ENCODE data around the gene EXOC6B. TPM values are rescaled to one million over a fixed set of nuclear protein-coding genes. Genes with fewer than 3 reads are reported as not detected.

EXOC6B gene
- polyA plus RNA-seq (2012; ENCODE audit: low read depth, missing spikeins), result 0.94 TPM

GRCh38 chr2:72825257-72826155 lies at the start of gene EXOC6B:
Gene EXOC6B (minus strand): TSS chr2:72826033.
- no peak for TF ChIP-seq POLR2A (IDR thresholded peaks at IDR 0.05; ENCODE audit: low read depth, low read length)
- TF ChIP-seq PAX5 (IDR thresholded peaks at IDR 0.05; ENCODE audit: insufficient read depth, low read length, severe bottlenecking), result no peak
- DNase-seq (ENCODE audit: insufficient read length, low spot score), result peak; percentile 62
- FAIRE-seq, result peak; percentile 76

- no peak for TF ChIP-seq TAF1 (IDR thresholded peaks at IDR 0.05; ENCODE audit: low read depth, low read length)
- no peak for TF ChIP-seq POU2F2 (IDR thresholded peaks at IDR 0.05; ENCODE audit: low read depth, low read length)
- TF ChIP-seq SPI1 (IDR thresholded peaks at IDR 0.05; ENCODE audit: low read depth, low read length), result no peak
- TF ChIP-seq POLR2AphosphoS5 (IDR thresholded peaks at IDR 0.05; ENCODE audit: low read depth, low read length), result no peak
- no peak for TF ChIP-seq PAX5 (IDR thresholded peaks at IDR 0.05; ENCODE audit: insufficient read depth, low read length, severe bottlenecking)
- no peak for TF ChIP-seq POLR2A (IDR thresholded peaks at IDR 0.05; ENCODE audit: low read depth, low read length)
- FAIRE-seq (no peak), DNase-seq (ENCODE audit: insufficient read length, low spot score) (no peak)
These were observed 46.0 kb upstream of the EXOC6B start for GRCh38 chr2:72871880-72872279.

GRCh38 chr2:72871060-72871459 lies 45.2 kb upstream of the EXOC6B start:
- FAIRE-seq (no peak), DNase-seq (ENCODE audit: insufficient read length, low spot score) (no peak)
- TF ChIP-seq POLR2A (IDR thresholded peaks at IDR 0.05; ENCODE audit: low read depth, low read length) (no peak), SPI1 (IDR thresholded peaks at IDR 0.05; ENCODE audit: low read depth, low read length) (no peak), POU2F2 (IDR thresholded peaks at IDR 0.05; ENCODE audit: low read depth, low read length) (no peak), TAF1 (IDR thresholded peaks at IDR 0.05; ENCODE audit: low read depth, low read length) (no peak)

DNA sequence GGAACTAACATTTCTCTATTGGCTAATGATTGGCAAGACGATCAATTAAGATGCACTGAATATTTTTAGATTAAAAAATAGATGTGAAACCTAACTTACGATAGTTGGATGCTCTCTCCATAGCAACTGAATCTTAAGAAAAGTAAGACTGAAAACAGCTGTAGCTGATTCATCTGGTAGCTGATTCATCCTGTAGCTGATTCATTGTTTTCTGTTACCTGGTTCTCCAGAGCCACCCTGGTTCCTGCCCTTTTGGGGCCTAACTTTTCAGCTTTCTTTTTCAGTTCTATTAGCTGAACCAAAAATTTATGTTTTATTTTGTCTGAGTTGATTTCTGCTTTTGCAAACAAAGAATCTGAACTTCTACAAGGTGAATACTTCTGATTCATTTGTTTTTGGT lies 38.7 kb upstream of the EXOC6B start:
- TF ChIP-seq SPI1 (IDR thresholded peaks at IDR 0.05; ENCODE audit: low read depth, low read length) (no peak), TAF1 (IDR thresholded peaks at IDR 0.05; ENCODE audit: low read depth, low read length) (no peak), PAX5 (IDR thresholded peaks at IDR 0.05; ENCODE audit: insufficient read depth, low read length, severe bottlenecking) (no peak), POLR2A (IDR thresholded peaks at IDR 0.05; ENCODE audit: low read depth, low read length) (no peak), POU2F2 (IDR thresholded peaks at IDR 0.05; ENCODE audit: low read depth, low read length) (no peak)
- DNase-seq (ENCODE audit: insufficient read length, low spot score) (no peak), FAIRE-seq (no peak)

DNA sequence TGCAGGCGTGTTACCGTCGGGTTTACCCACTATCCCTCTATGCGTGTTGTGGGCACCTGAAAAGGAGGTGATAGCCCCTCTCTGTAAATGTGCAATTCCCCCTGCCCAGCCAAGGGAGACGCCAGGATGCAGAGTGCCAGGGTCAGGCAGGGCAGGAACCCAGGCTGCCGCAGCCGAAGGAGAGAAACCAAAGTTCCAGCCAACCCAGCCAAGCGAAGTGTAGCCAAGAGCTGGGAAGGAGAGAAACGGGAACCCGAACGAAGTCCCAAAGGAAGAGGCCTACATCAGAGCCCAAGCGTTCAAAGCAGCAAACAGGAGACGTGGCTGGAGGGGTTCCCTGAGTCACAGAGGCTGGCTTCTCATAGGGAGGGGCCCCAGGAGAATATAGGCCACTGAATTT lies 37.2 kb upstream of the EXOC6B start:
- TF ChIP-seq PAX5 (IDR thresholded peaks at IDR 0.05; ENCODE audit: insufficient read depth, low read length, severe bottlenecking) (no peak), SPI1 (IDR thresholded peaks at IDR 0.05; ENCODE audit: low read depth, low read length) (no peak), POLR2AphosphoS5 (IDR thresholded peaks at IDR 0.05; ENCODE audit: low read depth, low read length) (no peak), POU2F2 (IDR thresholded peaks at IDR 0.05; ENCODE audit: low read depth, low read length) (no peak), POLR2A (IDR thresholded peaks at IDR 0.05; ENCODE audit: low read depth, low read length) (no peak), TAF1 (IDR thresholded peaks at IDR 0.05; ENCODE audit: low read depth, low read length) (no peak)
- DNase-seq (ENCODE audit: insufficient read length, low spot score) (no peak), FAIRE-seq (no peak)

DNA sequence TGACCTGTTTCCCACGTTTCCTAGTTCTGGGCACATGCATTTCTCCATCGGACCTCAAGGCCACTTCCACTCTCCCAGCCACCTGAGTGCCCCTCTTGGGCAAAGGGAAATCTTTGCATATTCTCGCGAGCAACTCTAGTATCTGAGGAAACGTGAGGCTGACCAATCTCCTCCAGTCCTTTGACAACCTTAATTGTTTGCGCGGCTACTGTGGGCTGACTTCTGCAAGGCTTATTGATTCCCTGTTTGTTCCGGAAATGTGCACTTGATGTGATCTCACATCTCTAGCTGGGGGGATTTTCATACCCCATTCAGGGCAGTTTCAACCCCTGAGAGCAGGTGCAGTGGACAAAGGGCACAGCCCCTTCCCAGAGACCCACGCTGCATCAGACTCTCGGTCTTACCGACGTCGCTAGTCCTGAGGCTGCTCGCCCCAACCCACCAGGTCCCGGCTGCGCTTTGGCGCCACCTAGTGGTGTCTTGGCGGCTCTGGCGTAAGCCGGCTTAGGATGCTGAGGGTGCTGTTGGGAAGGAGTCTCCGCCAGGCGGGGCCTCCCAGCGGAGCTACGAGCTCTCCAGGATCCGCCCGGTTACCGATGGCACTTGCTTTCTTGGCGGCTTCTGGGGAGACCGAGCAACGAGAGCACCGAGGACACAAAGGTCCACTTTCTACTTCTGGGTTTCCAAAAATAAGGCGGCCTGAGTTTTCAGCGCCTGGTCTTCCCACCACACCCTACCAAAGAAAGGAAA lies 36.6 kb upstream of the EXOC6B start:
- TF ChIP-seq SPI1 (IDR thresholded peaks at IDR 0.05; ENCODE audit: low read depth, low read length), result no peak
- no peak for TF ChIP-seq TAF1 (IDR thresholded peaks at IDR 0.05; ENCODE audit: low read depth, low read length)
- TF ChIP-seq POLR2AphosphoS5 (IDR thresholded peaks at IDR 0.05; ENCODE audit: low read depth, low read length), result no peak
- TF ChIP-seq PAX5 (IDR thresholded peaks at IDR 0.05; ENCODE audit: insufficient read depth, low read length, severe bottlenecking), result no peak
- no peak for TF ChIP-seq POLR2A (IDR thresholded peaks at IDR 0.05; ENCODE audit: low read depth, low read length)
- no peak for TF ChIP-seq POU2F2 (IDR thresholded peaks at IDR 0.05; ENCODE audit: low read depth, low read length)
- DNase-seq (ENCODE audit: insufficient read length, low spot score) (peak; percentile 65), FAIRE-seq (peak; percentile 97)

DNA sequence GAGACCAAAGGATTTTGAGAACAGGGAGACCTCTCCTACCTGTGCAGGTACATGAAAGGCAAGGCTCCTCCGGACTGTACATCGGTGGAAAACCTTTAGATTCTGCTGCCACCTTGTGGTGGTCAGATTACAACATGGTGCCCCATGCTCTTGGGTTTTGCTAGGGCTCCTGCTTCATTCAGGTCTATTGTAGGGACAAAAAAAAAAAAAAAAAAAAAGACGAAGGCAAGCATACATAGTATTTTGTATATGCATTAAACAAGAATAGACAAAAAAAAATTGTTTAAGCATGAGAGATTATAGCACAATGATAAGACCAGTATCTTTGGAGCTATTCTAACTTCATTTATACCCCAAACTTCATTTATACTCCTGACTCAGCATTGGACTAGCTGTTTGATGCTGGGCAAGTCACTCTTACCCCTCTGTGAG lies 34.0 kb upstream of the EXOC6B start:
- peak; percentile 60 for FAIRE-seq
- no peak for DNase-seq (ENCODE audit: insufficient read length, low spot score)
- TF ChIP-seq POLR2AphosphoS5 (IDR thresholded peaks at IDR 0.05; ENCODE audit: low read depth, low read length), result no peak
- no peak for TF ChIP-seq POU2F2 (IDR thresholded peaks at IDR 0.05; ENCODE audit: low read depth, low read length)
- TF ChIP-seq PAX5 (IDR thresholded peaks at IDR 0.05; ENCODE audit: insufficient read depth, low read length, severe bottlenecking), result no peak
- TF ChIP-seq SPI1 (IDR thresholded peaks at IDR 0.05; ENCODE audit: low read depth, low read length), result no peak
- TF ChIP-seq POLR2A (IDR thresholded peaks at IDR 0.05; ENCODE audit: low read depth, low read length), result no peak
- TF ChIP-seq TAF1 (IDR thresholded peaks at IDR 0.05; ENCODE audit: low read depth, low read length), result no peak

- FAIRE-seq, result no peak
- DNase-seq (ENCODE audit: insufficient read length, low spot score), result no peak
- no peak for TF ChIP-seq PAX5 (IDR thresholded peaks at IDR 0.05; ENCODE audit: insufficient read depth, low read length, severe bottlenecking)
- no peak for TF ChIP-seq TAF1 (IDR thresholded peaks at IDR 0.05; ENCODE audit: low read depth, low read length)
- no peak for TF ChIP-seq POLR2A (IDR thresholded peaks at IDR 0.05; ENCODE audit: low read depth, low read length)
- TF ChIP-seq POLR2AphosphoS5 (IDR thresholded peaks at IDR 0.05; ENCODE audit: low read depth, low read length), result no peak
- TF ChIP-seq SPI1 (IDR thresholded peaks at IDR 0.05; ENCODE audit: low read depth, low read length), result no peak
- no peak for TF ChIP-seq POU2F2 (IDR thresholded peaks at IDR 0.05; ENCODE audit: low read depth, low read length)
These were observed 25.5 kb upstream of the EXOC6B start for GRCh38 chr2:72851333-72851732.

GRCh38 chr2:72849138-72849462 lies 23.3 kb upstream of the EXOC6B start:
- TF ChIP-seq TAF1 (IDR thresholded peaks at IDR 0.05; ENCODE audit: low read depth, low read length) (no peak), POLR2AphosphoS5 (IDR thresholded peaks at IDR 0.05; ENCODE audit: low read depth, low read length) (no peak), SPI1 (IDR thresholded peaks at IDR 0.05; ENCODE audit: low read depth, low read length) (no peak)
- FAIRE-seq (no peak), DNase-seq (ENCODE audit: insufficient read length, low spot score) (no peak)

All from GM12891 (cell line).